ENCODE measurements around the gene STAG1. TPM values are rescaled to one million over a fixed set of nuclear protein-coding genes. Genes with fewer than 3 reads are reported as not detected.
"Not testable (repeated sequence)": the region's sequence is repeated elsewhere in the genome, so short reads cannot be mapped to it uniquely, and the experiment has no call there.

Gene STAG1
- total RNA-seq, 2 experiments from 2014 or later: 28.0 to 29.7 TPM

DNA sequence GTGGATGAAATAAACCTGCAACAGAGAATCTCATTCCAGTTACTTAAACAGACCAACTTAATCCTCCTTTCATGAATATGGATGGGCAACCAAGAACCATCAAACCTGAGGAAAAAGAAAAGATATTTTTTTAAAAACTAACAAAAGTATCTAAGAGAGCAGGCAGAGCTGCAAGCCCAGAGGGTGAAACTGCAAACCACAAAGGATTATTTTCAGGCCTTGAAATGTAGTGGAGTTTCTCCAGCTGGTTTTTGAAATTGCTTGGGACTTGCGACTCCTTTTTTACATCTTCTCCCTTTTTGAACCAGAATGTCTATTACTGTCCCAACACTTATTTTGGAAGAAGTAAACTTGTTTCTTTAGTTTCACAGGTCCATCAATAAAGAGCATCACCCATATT is 87.4 kb downstream of the STAG1 start:
- Mint-ChIP-seq H3K4me1 (ENCODE audit: low read depth) (peaks cover 27% of the 10 kb centered on the region), H3K9me3 (no peaks in the 10 kb centered on the region), H3K36me3 (ENCODE audit: low read depth) (peaks cover 6% of the 10 kb centered on the region), H3K27me3 (ENCODE audit: low read depth) (no peaks in the 10 kb centered on the region), H3K4me3 (no peak overlapping the region), H3K27ac (no peak overlapping the region)
- intact Hi-C loops (cut with micrococcal nuclease): no loop called here
- no peak for DNase-seq
- CTCF ChIA-PET: no interaction called here

GRCh38 chr3:136661282-136661681 is 90.9 kb downstream of the STAG1 start:
- no peak for DNase-seq
- peaks cover 7% of the 10 kb centered on the region for H3K36me3 Mint-ChIP-seq (ENCODE audit: low read depth)
- intact Hi-C loops (cut with micrococcal nuclease): no loop called here
- no peaks in the 10 kb centered on the region for H3K27me3 Mint-ChIP-seq (ENCODE audit: low read depth)
- peaks cover 4% of the 10 kb centered on the region for H3K9me3 Mint-ChIP-seq
- peaks cover 26% of the 10 kb centered on the region for H3K4me1 Mint-ChIP-seq (ENCODE audit: low read depth)
- CTCF ChIA-PET: interaction anchor here (0.6 kb wide), 1 partner anchor 619 kb away, joined by 5 read pairs; no protein-coding TSS in a partner anchor
- H3K27ac Mint-ChIP-seq: no peak overlapping the region
- no peak overlapping the region for H3K4me3 Mint-ChIP-seq

- H3K27me3 Mint-ChIP-seq (ENCODE audit: low read depth): no peaks in the 10 kb centered on the region
- H3K9me3 Mint-ChIP-seq: peaks cover 12% of the 10 kb centered on the region
- H3K27ac Mint-ChIP-seq: no peak overlapping the region
- H3K36me3 Mint-ChIP-seq (ENCODE audit: low read depth): peaks cover 18% of the 10 kb centered on the region
- peaks cover 15% of the 10 kb centered on the region for H3K4me1 Mint-ChIP-seq (ENCODE audit: low read depth)
- no peak for DNase-seq
- intact Hi-C loops (cut with micrococcal nuclease): no loop called here
- CTCF ChIA-PET: interaction anchor here (0.7 to 1.4 kb wide), 2 partner anchors 14 to 62 kb away, joined by 4 read pairs; no protein-coding TSS in a partner anchor
- H3K4me3 Mint-ChIP-seq: no peak overlapping the region
Observed at GRCh38 chr3:136658946-136659682, 93.1 kb downstream of the STAG1 start.

- intact Hi-C loops (cut with micrococcal nuclease): no loop called here
- no peak overlapping the region for H3K4me3 Mint-ChIP-seq
- H3K4me1 Mint-ChIP-seq (ENCODE audit: low read depth): peaks cover 16% of the 10 kb centered on the region
- CTCF ChIA-PET: no interaction called here
- H3K36me3 Mint-ChIP-seq (ENCODE audit: low read depth): peaks cover 27% of the 10 kb centered on the region
- H3K9me3 Mint-ChIP-seq: peaks cover 19% of the 10 kb centered on the region
- no peak for DNase-seq
- H3K27me3 Mint-ChIP-seq (ENCODE audit: low read depth): no peaks in the 10 kb centered on the region
- no peak overlapping the region for H3K27ac Mint-ChIP-seq
Observed at GRCh38 chr3:136657526-136657925, 94.7 kb downstream of the STAG1 start.

DNA sequence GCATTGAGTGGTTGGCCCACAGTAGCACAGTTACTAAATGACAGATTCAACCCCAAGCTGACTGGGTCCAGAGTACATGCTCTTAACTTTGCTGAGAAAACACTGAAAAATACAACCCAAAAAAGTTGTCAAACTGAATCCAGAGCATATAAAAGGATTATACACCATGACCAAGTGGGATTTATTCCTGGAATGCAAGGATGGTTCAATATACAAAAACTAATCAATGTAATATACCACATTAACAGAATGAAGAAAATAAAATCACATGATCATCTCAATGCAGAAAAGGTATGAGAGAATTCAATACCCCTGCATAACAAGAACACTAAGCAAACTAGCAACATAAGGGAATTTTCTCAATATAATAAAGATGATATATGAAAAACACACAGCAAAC is 98.5 kb downstream of the STAG1 start:
- H3K27ac Mint-ChIP-seq: no peak overlapping the region
- H3K27me3 Mint-ChIP-seq (ENCODE audit: low read depth): no peaks in the 10 kb centered on the region
- intact Hi-C loops (cut with micrococcal nuclease): no loop called here
- no peak for DNase-seq
- no peak overlapping the region for H3K4me3 Mint-ChIP-seq
- CTCF ChIA-PET: no interaction called here
- peaks cover 25% of the 10 kb centered on the region for H3K36me3 Mint-ChIP-seq (ENCODE audit: low read depth)
- H3K4me1 Mint-ChIP-seq (ENCODE audit: low read depth): peaks cover 18% of the 10 kb centered on the region
- peaks cover 16% of the 10 kb centered on the region for H3K9me3 Mint-ChIP-seq

DNA sequence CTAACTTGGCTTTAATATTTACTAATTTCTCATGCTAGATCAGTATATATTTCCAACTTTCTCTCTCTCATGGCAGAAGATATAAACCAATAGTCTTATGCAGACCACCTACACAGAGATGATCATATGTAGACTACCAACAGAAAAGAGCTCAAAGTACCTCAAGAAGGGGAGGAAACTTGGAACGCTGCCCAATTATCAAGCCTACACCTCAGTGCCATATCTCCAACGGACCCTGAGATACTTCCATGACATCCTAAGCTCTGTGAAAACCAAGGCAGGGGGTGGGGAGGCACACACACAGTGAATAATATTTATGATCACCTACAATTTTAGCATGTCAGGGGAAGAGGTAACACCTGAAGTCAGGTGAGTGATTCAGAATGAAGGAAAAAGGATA is 100.6 kb downstream of the STAG1 start:
- CTCF ChIA-PET: no interaction called here
- no peaks in the 10 kb centered on the region for H3K27me3 Mint-ChIP-seq (ENCODE audit: low read depth)
- peaks cover 26% of the 10 kb centered on the region for H3K4me1 Mint-ChIP-seq (ENCODE audit: low read depth)
- intact Hi-C loops (cut with micrococcal nuclease): no loop called here
- H3K4me3 Mint-ChIP-seq: no peak overlapping the region
- DNase-seq: no peak
- peaks cover 16% of the 10 kb centered on the region for H3K9me3 Mint-ChIP-seq
- H3K36me3 Mint-ChIP-seq (ENCODE audit: low read depth): peaks cover 26% of the 10 kb centered on the region
- H3K27ac Mint-ChIP-seq: no peak overlapping the region

- Mint-ChIP-seq H3K27ac (no peak overlapping the region), H3K36me3 (ENCODE audit: low read depth) (peaks cover 21% of the 10 kb centered on the region), H3K9me3 (peaks cover 15% of the 10 kb centered on the region), H3K27me3 (ENCODE audit: low read depth) (no peaks in the 10 kb centered on the region), H3K4me3 (no peak overlapping the region), H3K4me1 (ENCODE audit: low read depth) (peaks cover 34% of the 10 kb centered on the region)
- no peak for DNase-seq
- intact Hi-C loops (cut with micrococcal nuclease): no loop called here
- CTCF ChIA-PET: interaction anchor here (0.7 kb wide), 1 partner anchor 269 kb away, joined by 4 read pairs; no protein-coding TSS in a partner anchor
Observed at GRCh38 chr3:136650461-136650860, 101.7 kb downstream of the STAG1 start.

DNA sequence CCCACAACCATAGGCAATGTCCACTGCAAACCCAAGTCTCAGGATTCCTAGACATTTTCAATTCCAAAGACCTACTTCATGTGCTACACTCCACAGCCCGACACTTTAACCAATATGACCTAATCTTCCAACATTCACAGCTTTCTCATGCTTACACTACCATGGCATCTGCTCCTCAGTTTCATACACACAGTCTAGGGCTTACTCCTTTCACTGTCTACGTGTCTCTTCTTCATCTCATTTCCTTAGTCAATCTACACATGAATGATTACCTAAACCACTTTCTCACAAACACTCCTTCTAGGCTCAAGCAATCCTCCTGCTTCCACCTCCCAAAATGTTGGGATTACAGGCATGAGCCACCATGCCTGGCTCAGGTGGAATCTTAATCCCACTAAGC is 106.3 kb downstream of the STAG1 start:
- H3K4me1 Mint-ChIP-seq (ENCODE audit: low read depth): peaks cover 27% of the 10 kb centered on the region
- intact Hi-C loops (cut with micrococcal nuclease): no loop called here
- DNase-seq: no peak
- H3K27me3 Mint-ChIP-seq (ENCODE audit: low read depth): no peaks in the 10 kb centered on the region
- H3K36me3 Mint-ChIP-seq (ENCODE audit: low read depth): peaks cover 7% of the 10 kb centered on the region
- CTCF ChIA-PET: no interaction called here
- no peak overlapping the region for H3K4me3 Mint-ChIP-seq
- H3K27ac Mint-ChIP-seq: peak overlapping the region; percentile 1
- no peaks in the 10 kb centered on the region for H3K9me3 Mint-ChIP-seq

GRCh38 chr3:136644212-136644611 is 108.0 kb downstream of the STAG1 start:
- H3K36me3 Mint-ChIP-seq (ENCODE audit: low read depth): peaks cover 10% of the 10 kb centered on the region
- no peaks in the 10 kb centered on the region for H3K27me3 Mint-ChIP-seq (ENCODE audit: low read depth)
- CTCF ChIA-PET: no interaction called here
- H3K4me3 Mint-ChIP-seq: no peak overlapping the region
- H3K27ac Mint-ChIP-seq: no peak overlapping the region
- no peak for DNase-seq
- no peaks in the 10 kb centered on the region for H3K9me3 Mint-ChIP-seq
- H3K4me1 Mint-ChIP-seq (ENCODE audit: low read depth): peaks cover 25% of the 10 kb centered on the region
- intact Hi-C loops (cut with micrococcal nuclease): no loop called here

DNA sequence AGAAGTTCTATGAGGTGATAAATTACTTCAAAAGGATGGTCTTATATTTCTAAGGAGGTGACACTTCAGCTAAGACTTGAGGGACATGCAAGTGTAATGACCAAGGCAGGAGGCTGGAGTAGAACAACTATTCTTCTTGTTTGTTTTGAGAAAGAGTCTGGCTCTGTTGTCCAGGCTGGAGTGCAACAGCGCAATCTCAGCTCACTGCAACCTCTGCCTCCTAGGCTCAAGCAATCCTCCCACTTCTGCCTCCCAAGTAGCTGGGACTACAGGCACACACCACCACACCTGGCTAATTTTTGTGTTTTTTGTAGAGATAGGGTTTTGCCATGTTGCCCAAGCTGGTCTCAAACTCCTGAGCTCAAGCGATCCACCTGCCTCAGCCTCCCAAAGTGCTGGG is 108.8 kb downstream of the STAG1 start:
- CTCF ChIA-PET; H3K27ac Mint-ChIP-seq; DNase-seq; H3K27me3 Mint-ChIP-seq (ENCODE audit: low read depth); H3K4me3 Mint-ChIP-seq; intact Hi-C loops (cut with micrococcal nuclease); H3K9me3 Mint-ChIP-seq: not testable (repeated sequence)
- H3K4me1 Mint-ChIP-seq (ENCODE audit: low read depth): peaks cover 20% of the 10 kb centered on the region
- peaks cover 11% of the 10 kb centered on the region for H3K36me3 Mint-ChIP-seq (ENCODE audit: low read depth)

DNA sequence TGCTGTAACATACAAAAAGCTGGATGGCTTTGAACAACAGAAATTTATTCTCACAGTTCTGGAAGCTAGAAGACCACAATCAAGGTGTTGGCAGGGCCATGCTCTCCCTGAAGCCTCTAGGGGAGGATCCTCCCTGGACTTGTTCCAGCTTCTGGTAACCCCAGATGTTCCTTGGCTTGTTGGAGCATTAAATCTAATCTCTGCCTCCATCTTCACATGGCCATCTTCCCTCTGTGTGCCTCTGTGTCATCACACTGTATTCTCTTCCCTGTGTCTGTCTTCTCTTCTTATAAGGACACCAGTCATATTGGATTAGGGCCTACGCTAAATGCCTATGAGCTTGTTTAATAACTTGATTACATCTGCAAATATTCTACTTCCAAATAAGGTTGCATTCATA is 109.5 kb downstream of the STAG1 start:
- CTCF ChIA-PET: interaction anchor here (0.7 kb wide), 1 partner anchor 497 kb away, joined by 4 read pairs; no protein-coding TSS in a partner anchor
- DNase-seq: no peak
- intact Hi-C loops (cut with micrococcal nuclease): no loop called here
- Mint-ChIP-seq H3K4me1 (ENCODE audit: low read depth) (peaks cover 16% of the 10 kb centered on the region), H3K9me3 (no peaks in the 10 kb centered on the region), H3K27me3 (ENCODE audit: low read depth) (no peaks in the 10 kb centered on the region), H3K4me3 (no peak overlapping the region), H3K36me3 (ENCODE audit: low read depth) (peaks cover 11% of the 10 kb centered on the region), H3K27ac (no peak overlapping the region)

DNA sequence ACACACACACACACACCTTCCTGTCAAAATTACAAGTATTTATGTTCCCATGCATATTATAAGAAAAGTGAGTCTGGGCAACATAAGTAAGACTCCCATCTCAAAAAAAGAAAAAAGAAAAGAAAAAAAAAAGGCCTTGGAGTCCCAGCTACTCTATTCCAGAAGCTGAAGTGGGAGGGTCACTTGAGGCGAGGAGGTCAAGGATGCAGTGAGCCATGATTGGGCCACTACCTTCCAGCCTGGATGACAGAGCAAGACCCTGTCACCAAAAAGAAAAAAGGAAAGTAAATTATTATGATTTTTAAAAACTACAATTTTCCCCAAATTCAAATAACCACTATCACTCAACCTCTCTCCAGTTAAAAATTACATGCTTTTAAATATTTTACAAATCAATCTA is 113.1 kb downstream of the STAG1 start:
- Mint-ChIP-seq H3K36me3 (ENCODE audit: low read depth) (peaks cover 12% of the 10 kb centered on the region), H3K4me3 (no peak overlapping the region), H3K9me3 (peaks cover 3% of the 10 kb centered on the region), H3K27ac (no peak overlapping the region), H3K27me3 (ENCODE audit: low read depth) (no peaks in the 10 kb centered on the region), H3K4me1 (ENCODE audit: low read depth) (peaks cover 12% of the 10 kb centered on the region)
- intact Hi-C loops (cut with micrococcal nuclease): no loop called here
- CTCF ChIA-PET: interaction anchor here (0.6 to 1.6 kb wide), 2 partner anchors 88 to 113 kb away, joined by 3 to 4 read pairs; partner anchors contain the start of gene STAG1
- no peak for DNase-seq

- intact Hi-C loops (cut with micrococcal nuclease): no loop called here
- peaks cover 19% of the 10 kb centered on the region for H3K4me1 Mint-ChIP-seq (ENCODE audit: low read depth)
- H3K9me3 Mint-ChIP-seq: peaks cover 3% of the 10 kb centered on the region
- H3K36me3 Mint-ChIP-seq (ENCODE audit: low read depth): peaks cover 10% of the 10 kb centered on the region
- no peaks in the 10 kb centered on the region for H3K27me3 Mint-ChIP-seq (ENCODE audit: low read depth)
- no peak overlapping the region for H3K4me3 Mint-ChIP-seq
- CTCF ChIA-PET: interaction anchor here (1.1 kb wide), 1 partner anchor 115 kb away, joined by 3 read pairs; the partner anchor contains the start of gene STAG1
- no peak for DNase-seq
- no peak overlapping the region for H3K27ac Mint-ChIP-seq
Observed at GRCh38 chr3:136637176-136637575, 115.0 kb downstream of the STAG1 start.

All from activated naive CD4-positive, alpha-beta T cell treated with anti-CD3 and anti-CD28 coated beads for 36 hours (primary cell).